BJ (cell line): ENCODE data around the gene GRM7. TPM values are rescaled to one million over a fixed set of nuclear protein-coding genes. Genes with fewer than 3 reads are reported as not detected.

Source experiments
- CTCF ChIA-PET: fragments of 350-600 bp; formaldehyde crosslinking; extraction: SDS; loops from one replicate; lab custom pipeline; 2021; ENCODE audit warnings: antibody characterized with exemption, inconsistent platforms; lab: Yijun Ruan, JAX
- POLR2A ChIA-PET: fragments of 300-600 bp; sonication (Branson Sonifier 250); formaldehyde crosslinking; extraction: SDS; loops from one replicate; lab custom pipeline; 2021; ENCODE audit warnings: antibody characterized with exemption; lab: Charles Lee
- DNase-seq: peaks from one replicate; pipeline ENCODE4 v3.0.0-alpha.2; 2011; ENCODE audit warnings: low read depth
- H3K27me3 ChIP-seq: 2 replicates; pipeline ENCODE4 v1.6.0; 2011; ENCODE audit warnings: low read length; ENCODE audit not compliant: control insufficient read depth, insufficient read depth
- H3K36me3 ChIP-seq: 2 replicates; pipeline ENCODE4 v1.5.1; 2011; ENCODE audit warnings: low read length; ENCODE audit not compliant: control insufficient read depth, insufficient read depth
- H3K4me3 ChIP-seq: 2 replicates; pipeline ENCODE4 v1.5.1; 2011; ENCODE audit warnings: low read depth, mild to moderate bottlenecking, control low read depth, low read length
- polyA plus RNA-seq: library from polyadenylated mRNA; depleted of rRNA; stranded (reverse); fragments of >200 nt; gene quantifications from 2 replicates; pipeline ENCODE4 v1.2.3, GENCODE V29; 2011
- TF ChIP-seq, protein P1 (sequence below): IDR thresholded peaks from 2 replicates; pipeline ENCODE4 v1.5.1; 2011; ENCODE audit warnings: low read depth, mild to moderate bottlenecking, control low read depth, inconsistent platforms, low read length, moderate library complexity; ENCODE audit not compliant: insufficient read depth

Gene GRM7
- polyA plus RNA-seq, 1 experiment, result not detected

DNA sequence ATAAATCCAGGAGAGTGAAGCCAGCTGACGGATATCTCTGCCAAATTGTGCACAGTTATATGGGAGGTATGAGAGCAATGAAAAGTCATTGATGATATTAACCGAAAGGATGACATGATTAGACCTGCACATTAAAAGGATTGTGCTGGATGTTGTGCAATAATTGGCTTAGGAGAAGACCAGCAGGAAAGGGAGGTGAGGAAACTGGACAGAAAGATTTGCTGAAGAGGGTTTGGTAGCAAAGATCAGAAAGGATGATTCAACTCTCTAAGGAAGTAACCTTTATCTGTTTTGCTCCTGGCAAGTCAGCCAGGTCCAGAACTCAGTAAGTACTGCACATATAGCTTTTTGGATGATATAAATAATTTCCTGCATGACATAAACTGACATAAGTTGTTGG, 704.7 kb downstream of the GRM7 start:
- H3K27me3 ChIP-seq, result no peaks in the 10 kb centered on the region
- ChIA-PET POLR2A (no interaction called here), CTCF (no interaction called here)
- DNase-seq, result no peak
- no peak overlapping the region for H3K4me3 ChIP-seq
- no peaks in the 10 kb centered on the region for H3K36me3 ChIP-seq
- TF ChIP-seq, protein P1, sequence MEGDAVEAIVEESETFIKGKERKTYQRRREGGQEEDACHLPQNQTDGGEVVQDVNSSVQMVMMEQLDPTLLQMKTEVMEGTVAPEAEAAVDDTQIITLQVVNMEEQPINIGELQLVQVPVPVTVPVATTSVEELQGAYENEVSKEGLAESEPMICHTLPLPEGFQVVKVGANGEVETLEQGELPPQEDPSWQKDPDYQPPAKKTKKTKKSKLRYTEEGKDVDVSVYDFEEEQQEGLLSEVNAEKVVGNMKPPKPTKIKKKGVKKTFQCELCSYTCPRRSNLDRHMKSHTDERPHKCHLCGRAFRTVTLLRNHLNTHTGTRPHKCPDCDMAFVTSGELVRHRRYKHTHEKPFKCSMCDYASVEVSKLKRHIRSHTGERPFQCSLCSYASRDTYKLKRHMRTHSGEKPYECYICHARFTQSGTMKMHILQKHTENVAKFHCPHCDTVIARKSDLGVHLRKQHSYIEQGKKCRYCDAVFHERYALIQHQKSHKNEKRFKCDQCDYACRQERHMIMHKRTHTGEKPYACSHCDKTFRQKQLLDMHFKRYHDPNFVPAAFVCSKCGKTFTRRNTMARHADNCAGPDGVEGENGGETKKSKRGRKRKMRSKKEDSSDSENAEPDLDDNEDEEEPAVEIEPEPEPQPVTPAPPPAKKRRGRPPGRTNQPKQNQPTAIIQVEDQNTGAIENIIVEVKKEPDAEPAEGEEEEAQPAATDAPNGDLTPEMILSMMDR, result no peak

DNA sequence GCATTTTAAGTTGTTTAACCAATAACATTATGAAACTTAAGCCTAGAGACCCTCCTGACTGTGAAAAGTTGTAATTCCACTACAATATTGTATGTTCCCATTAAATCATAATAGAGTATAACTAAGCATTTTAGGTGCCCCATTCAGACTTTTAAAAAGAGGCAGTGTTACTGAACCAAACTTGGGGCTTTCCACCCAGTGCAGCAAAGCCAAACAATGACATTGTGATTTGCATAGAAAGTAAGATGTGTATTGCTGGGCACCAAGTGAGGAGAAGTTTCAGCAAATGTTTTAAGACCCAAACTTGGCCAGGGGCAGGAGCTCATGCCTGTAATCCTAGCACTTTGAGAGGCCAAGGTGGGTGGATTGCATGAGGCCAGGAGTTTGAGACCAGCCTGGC, 706.2 kb downstream of the GRM7 start:
- ChIA-PET CTCF (no interaction called here), POLR2A (no interaction called here)
- TF ChIP-seq, protein P1, result no peak
- H3K4me3 ChIP-seq, result no peak overlapping the region
- DNase-seq, result no peak
- H3K27me3 ChIP-seq, result no peaks in the 10 kb centered on the region
- no peaks in the 10 kb centered on the region for H3K36me3 ChIP-seq

DNA sequence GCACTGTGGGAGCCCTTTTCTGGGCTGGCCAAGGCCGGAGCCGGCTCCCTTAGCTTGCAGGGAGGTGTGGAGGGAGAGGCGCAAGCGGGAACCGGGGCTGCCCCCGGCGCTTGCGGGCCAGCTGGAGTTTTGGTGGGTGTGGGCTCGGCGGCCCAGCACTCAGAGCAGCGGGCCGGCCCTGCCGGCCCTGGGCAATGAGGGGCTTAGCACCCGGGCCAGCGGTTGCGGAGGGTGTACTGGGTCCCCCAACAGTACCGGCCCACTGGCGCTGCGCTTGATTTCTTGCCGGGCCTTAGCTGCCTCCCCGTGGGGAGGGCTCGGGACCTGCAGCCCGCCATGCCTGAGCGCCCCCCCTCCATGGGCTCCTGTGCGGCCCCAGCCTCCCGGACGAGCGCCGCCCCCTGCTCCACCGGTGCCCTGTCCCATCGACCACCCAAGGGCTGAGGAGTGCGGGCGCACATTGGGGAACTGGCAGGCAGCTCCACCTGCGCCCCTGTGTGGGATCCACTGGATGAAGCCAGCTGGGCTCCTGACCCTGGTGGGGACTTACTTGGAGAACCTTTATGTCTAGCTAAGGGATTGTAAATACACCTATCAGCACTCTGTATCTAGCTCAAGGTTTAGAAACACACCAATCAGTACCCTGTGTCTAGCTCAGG, 707.7 kb downstream of the GRM7 start:
- POLR2A ChIA-PET, result no interaction called here

DNA sequence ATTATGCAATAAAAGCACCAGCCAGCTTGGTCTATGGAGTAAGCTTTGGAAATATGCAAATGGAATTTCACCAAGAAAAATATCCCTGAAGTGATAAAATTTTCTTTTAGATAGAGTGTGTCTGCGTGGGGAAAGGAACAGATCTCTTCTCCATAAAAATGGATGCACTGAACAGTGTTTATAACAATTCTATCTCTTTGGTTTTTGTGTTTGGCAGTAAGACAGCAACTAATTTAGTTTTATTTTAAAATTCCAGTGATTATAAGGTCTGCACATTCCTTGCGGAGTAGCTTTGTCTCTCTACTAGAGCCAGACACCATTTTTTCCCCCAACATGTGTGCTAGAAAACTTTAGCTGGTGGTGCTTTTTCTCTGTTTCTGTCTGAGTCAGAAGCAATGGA, 712.4 kb downstream of the GRM7 start:
- Histone ChIP-seq H3K36me3 (no peaks in the 10 kb centered on the region), H3K27me3 (no peaks in the 10 kb centered on the region), H3K4me3 (no peak overlapping the region)
- TF ChIP-seq, protein P1, result no peak
- POLR2A ChIA-PET, result no interaction called here
- CTCF ChIA-PET, result no interaction called here
- DNase-seq, result no peak

More for the DNA sequence above, 707.7 kb downstream of the GRM7 start:
- H3K36me3 ChIP-seq, result no peaks in the 10 kb centered on the region
- no peaks in the 10 kb centered on the region for H3K27me3 ChIP-seq
- no peak for DNase-seq
- H3K4me3 ChIP-seq, result no peak overlapping the region
- CTCF ChIA-PET, result no interaction called here
- TF ChIP-seq, protein P1, result no peak

DNA sequence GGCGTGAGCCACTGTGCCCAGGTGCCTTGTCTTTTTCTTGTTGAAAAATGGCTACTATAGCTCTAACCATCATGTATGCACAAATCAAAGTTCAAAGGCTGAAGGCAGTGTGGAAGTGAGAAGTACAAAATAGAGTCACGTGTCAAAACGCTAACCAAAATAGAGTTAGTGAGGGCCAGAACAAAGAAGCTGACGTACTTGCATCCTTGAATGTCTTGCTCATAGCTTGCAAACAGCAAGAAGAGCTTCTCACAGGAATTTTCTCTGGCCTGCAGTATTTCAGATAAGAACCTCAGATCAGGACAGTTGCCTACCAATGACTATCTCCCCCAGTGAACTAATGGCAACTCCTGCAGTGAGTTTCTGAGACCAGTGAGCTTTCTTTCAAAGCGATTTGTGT, 713.5 kb downstream of the GRM7 start:
- Histone ChIP-seq H3K4me3 (no peak overlapping the region), H3K36me3 (no peaks in the 10 kb centered on the region), H3K27me3 (no peaks in the 10 kb centered on the region)
- POLR2A ChIA-PET, result no interaction called here
- CTCF ChIA-PET, result no interaction called here
- DNase-seq, result no peak
- TF ChIP-seq, protein P1, result no peak
